GM23338 (cell line): ENCODE data around the gene FOXO3. TPM values are rescaled to one million over a fixed set of nuclear protein-coding genes. Genes with fewer than 3 reads are reported as not detected.

Experiments
- ATAC-seq: fragments of 200-7000 bp; cut with Tn5 transposase; 3 replicates; pipeline ENCODE4 v1.9.1; 2020
- DNase-seq: peaks from one replicate; pipeline ENCODE4 v3.0.0-alpha.2; 2015; ENCODE audit warnings: low spot score
- H2AFZ ChIP-seq: fragments of 200-600 bp; sonication (generic); 2 replicates; pipeline ENCODE4 v1.8.0; 2016; ENCODE audit warnings: antibody characterized with exemption, mild to moderate bottlenecking, moderate library complexity
- H3F3A ChIP-seq: fragments of 200-600 bp; sonication (generic); replicated peaks from 2 replicates; pipeline ENCODE4 v1.8.0; 2017; ENCODE audit warnings: antibody characterized with exemption, mixed run types, low read depth
- H3K27ac ChIP-seq: fragments of 200-600 bp; sonication (generic); 2 replicates; pipeline ENCODE4 v1.6.1; 2016; ENCODE audit warnings: low read depth
- H3K27me3 ChIP-seq: fragments of 200-600 bp; sonication (generic); 2 replicates; pipeline ENCODE4 v1.8.0; 2016; ENCODE audit warnings: mild to moderate bottlenecking, mixed run types, moderate library complexity; ENCODE audit not compliant: insufficient read depth
- H3K36me3 ChIP-seq: fragments of 200-600 bp; sonication (generic); 2 replicates; pipeline ENCODE4 v1.8.0; 2016; ENCODE audit warnings: mild to moderate bottlenecking; ENCODE audit not compliant: insufficient read depth
- H3K4me1 ChIP-seq: fragments of 200-600 bp; sonication (generic); 2 replicates; pipeline ENCODE4 v1.8.0; 2016; ENCODE audit warnings: mild to moderate bottlenecking, moderate library complexity; ENCODE audit not compliant: insufficient read depth
- H3K4me2 ChIP-seq: fragments of 200-600 bp; sonication (generic); 2 replicates; pipeline ENCODE4 v1.7.1; 2017; ENCODE audit warnings: mixed run types
- H3K4me3 ChIP-seq: fragments of 200-600 bp; sonication (generic); 2 replicates; pipeline ENCODE4 v1.6.1; 2016; ENCODE audit warnings: mixed run types
- H3K79me2 ChIP-seq: fragments of 200-600 bp; sonication (generic); replicated peaks from 2 replicates; pipeline ENCODE4 v1.8.0; 2017; ENCODE audit warnings: mild to moderate bottlenecking; ENCODE audit not compliant: insufficient read depth
- H3K9me2 ChIP-seq: fragments of 200-600 bp; sonication (generic); 2 replicates; pipeline ENCODE4 v1.8.0; 2017; ENCODE audit not compliant: insufficient read depth
- H4K20me1 ChIP-seq: fragments of 200-600 bp; sonication (generic); replicated peaks from 2 replicates; pipeline ENCODE4 v1.8.0; 2017; ENCODE audit warnings: mild to moderate bottlenecking; ENCODE audit not compliant: insufficient read depth
- H3K27ac Mint-ChIP-seq: 2 replicates; pipeline ENCODE4 v1.8.0; 2020; ENCODE audit warnings: inconsistent platforms, mild to moderate bottlenecking, moderate library complexity, mixed read lengths
- H3K27me3 Mint-ChIP-seq: 3 replicates; pipeline ENCODE4 v1.8.0; 2022; ENCODE audit warnings: low read depth, mild to moderate bottlenecking, moderate library complexity, mixed read lengths, inconsistent platforms; ENCODE audit not compliant: insufficient read depth, poor library complexity
- H3K36me3 Mint-ChIP-seq: 3 replicates; pipeline ENCODE4 v1.8.0; 2021; ENCODE audit warnings: low read depth, mild to moderate bottlenecking, inconsistent platforms, moderate library complexity, mixed read lengths
- H3K4me1 Mint-ChIP-seq: 3 replicates; pipeline ENCODE4 v1.8.0; 2020; ENCODE audit warnings: mild to moderate bottlenecking, inconsistent platforms, mixed read lengths
- H3K4me3 Mint-ChIP-seq: 3 replicates; pipeline ENCODE4 v1.8.0; 2021; ENCODE audit warnings: moderate library complexity, mild to moderate bottlenecking, inconsistent platforms, mixed read lengths
- H3K9me3 Mint-ChIP-seq: 3 replicates; pipeline ENCODE4 v1.8.0; 2020; ENCODE audit warnings: moderate library complexity, mild to moderate bottlenecking, inconsistent platforms, mixed read lengths
- CREB1 ChIP-seq: fragments of 250-450 bp; sonication (Bioruptor Pico); IDR thresholded peaks from 2 replicates; pipeline ENCODE4 v1.5.0; 2020; ENCODE audit warnings: low read depth, mild to moderate bottlenecking, moderate library complexity
- CTCF ChIP-seq, 2 experiments: fragments of 200-600 bp in 1 of 2; sonication (generic) in 1 of 2; conservative IDR thresholded peaks; 2 replicates each; pipeline versions ENCODE4 v1.5.1 to v1.6.1; 2016 to 2017; ENCODE audit warnings: antibody characterized with exemption in 2 of 2, low read depth in 2 of 2, mild to moderate bottlenecking in 2 of 2, moderate library complexity in 1 of 2
- ETS1 ChIP-seq: IDR thresholded peaks from 2 replicates; pipeline ENCODE4 v1.6.1; 2016; ENCODE audit warnings: antibody characterized with exemption
- EZH2 ChIP-seq: fragments of 200-600 bp; sonication (generic); IDR thresholded peaks from one replicate; pipeline ENCODE4 v1.8.0; 2017; ENCODE audit warnings: antibody characterized with exemption, mild to moderate bottlenecking, low read depth; ENCODE audit not compliant: unreplicated experiment
- EZH2phosphoT487 ChIP-seq: fragments of 200-600 bp; sonication (generic); IDR thresholded peaks from one replicate; pipeline ENCODE4 v1.8.1; 2018; ENCODE audit warnings: antibody characterized with exemption; ENCODE audit not compliant: unreplicated experiment
- JUNB ChIP-seq: IDR thresholded peaks from one replicate; pipeline ENCODE4 v1.6.1; 2016; ENCODE audit warnings: antibody characterized with exemption; ENCODE audit not compliant: unreplicated experiment
- NANOG ChIP-seq: IDR thresholded peaks from 2 replicates; pipeline ENCODE4 v1.6.1; 2016; ENCODE audit warnings: antibody characterized with exemption, borderline replicate concordance
- POLR2AphosphoS5 ChIP-seq: IDR thresholded peaks from 2 replicates; pipeline ENCODE4 v1.6.1; 2016; ENCODE audit warnings: antibody characterized with exemption, low read depth
- REST ChIP-seq: IDR thresholded peaks from one replicate; pipeline ENCODE4 v1.6.1; 2018; ENCODE audit warnings: antibody characterized with exemption; ENCODE audit not compliant: unreplicated experiment
- STAT1 ChIP-seq: IDR thresholded peaks from one replicate; pipeline ENCODE4 v1.6.1; 2016; ENCODE audit warnings: antibody characterized with exemption; ENCODE audit not compliant: unreplicated experiment
- ZNF114 ChIP-seq: fragments of 250-450 bp; sonication (Bioruptor Pico); IDR thresholded peaks from 2 replicates; pipeline ENCODE4 v1.5.0; 2020; ENCODE audit warnings: mild to moderate bottlenecking, moderate library complexity
- ZNF331 ChIP-seq: fragments of 250-450 bp; sonication (Bioruptor Pico); IDR thresholded peaks from 2 replicates; pipeline ENCODE4 v1.5.0; 2020; ENCODE audit warnings: low read depth, mild to moderate bottlenecking, moderate library complexity
- ZNF462 ChIP-seq: fragments of 250-450 bp; sonication (Bioruptor Pico); IDR thresholded peaks from 2 replicates; pipeline ENCODE4 v1.5.0; 2020; ENCODE audit warnings: mild to moderate bottlenecking, moderate library complexity
- polyA plus RNA-seq: library from polyadenylated mRNA; unstranded; fragments of >200 nt; fragmentation: Nextera tagmentation; extraction: Ambion mirVana; gene quantifications from 2 replicates; pipeline ENCODE4 v1.2.1, GENCODE V29; 2016
- total RNA-seq: library from RNA; depleted of rRNA; stranded (reverse); fragments of >200 nt; shearing (Covaris generic); gene quantifications from 2 replicates; pipeline ENCODE4 v1.2.3, GENCODE V29; 2014

FOXO3 gene
- total and polyA plus RNA-seq, 2 experiments from 2014 or later, result 9.8 to 20.2 TPM

- no peak overlapping the region for H3K4me3 ChIP-seq
- H3K4me1 ChIP-seq, result 0 out of 2 replicates have a peak, but pooled peaks cover 7% of the 10 kb centered on the region
- H3K36me3 ChIP-seq, result no peaks in the 10 kb centered on the region
- H3F3A ChIP-seq, result no peaks in the 10 kb centered on the region
- peaks cover 6% of the 10 kb centered on the region for H3K27me3 Mint-ChIP-seq
- TF ChIP-seq ETS1, result no peak
- no peak for TF ChIP-seq REST
- no peak for TF ChIP-seq ZNF331 (CRISPR knock-in tag)
- TF ChIP-seq EZH2phosphoT487, result no peak
- no peak for TF ChIP-seq CREB1 (CRISPR knock-in tag)
- no peak for TF ChIP-seq JUNB
- no peak for TF ChIP-seq ZNF114
- TF ChIP-seq POLR2AphosphoS5, result no peak
- TF ChIP-seq ZNF462 (CRISPR knock-in tag), result no peak
- TF ChIP-seq EZH2, result no peak
- TF ChIP-seq STAT1, result no peak
- TF ChIP-seq CTCF (conservative IDR thresholded peaks at IDR 0.05; ENCODE audit: low read depth in 2 of 2), result no peak
- no peak for TF ChIP-seq NANOG
- H3K4me2 ChIP-seq, result no peak overlapping the region
- no peak for DNase-seq
- H3K9me2 ChIP-seq, result no peaks in the 10 kb centered on the region
- H3K27me3 ChIP-seq, result no peaks in the 10 kb centered on the region
- H3K27ac Mint-ChIP-seq, result no peak overlapping the region
- no peaks in the 10 kb centered on the region for H3K79me2 ChIP-seq
- H3K36me3 Mint-ChIP-seq, result no peaks in the 10 kb centered on the region
- no peaks in the 10 kb centered on the region for H3K9me3 Mint-ChIP-seq
- H2AFZ ChIP-seq, result no peak overlapping the region
- no peak for ATAC-seq
- H4K20me1 ChIP-seq, result no peaks in the 10 kb centered on the region
- no peak overlapping the region for H3K4me3 Mint-ChIP-seq
- H3K4me1 Mint-ChIP-seq, result peaks cover under 1% of the 10 kb centered on the region
- H3K27ac ChIP-seq, result no peak overlapping the region
Measured at GRCh38 chr6:108712946-108713345, 152.2 kb downstream of the FOXO3 start.
